HCT116 (cell line): ENCODE data around the gene PLA2G15. TPM values are rescaled to one million over a fixed set of nuclear protein-coding genes. Genes with fewer than 3 reads are reported as not detected.
A peak's percentile ranks its signal among the peaks of the same experiment; 100 is the strongest.

Experiments used
- ATAC-seq: fragments of 200-7000 bp; cut with Tn5 transposase; 2 replicates; pipeline ENCODE4 v1.9.1; 2020; ENCODE audit warnings: mild to moderate bottlenecking, moderate library complexity
- BruUV-seq: library from RNA; stranded (reverse); fragments of 400-500 nt; replicated peaks from 2 replicates; lab custom pipeline; 2021; lab: Mats Ljungman, UMichigan
- CTCF ChIA-PET: fragments of 300-600 bp; sonication (Branson Sonifier 250); formaldehyde crosslinking; loops from one replicate; lab custom pipeline; 2021; ENCODE audit warnings: antibody characterized with exemption; lab: Charles Lee
- POLR2A ChIA-PET: fragments of 300-600, 350-600 bp; sonication (Branson Sonifier 250); formaldehyde crosslinking; loops from one replicate; lab custom pipeline; 2021; ENCODE audit warnings: antibody characterized with exemption; lab: Charles Lee
- RAD21 ChIA-PET, 2 experiments: fragments of 300-600 bp; sonication (Branson Sonifier 250); formaldehyde crosslinking; loops; one replicate each; lab custom pipeline; 2023; ENCODE audit warnings: low total read pairs in 2 of 2; ENCODE audit not compliant: uncharacterized antibody in 2 of 2, unreplicated experiment in 2 of 2, low non-redundant PET in 1 of 2; lab: Charles Lee
- DNase-seq: peaks from one replicate; pipeline ENCODE4 v3.0.0-alpha.2; 2010; ENCODE audit warnings: low read depth, low spot score
- H2AFZ ChIP-seq: fragments of 200-600 bp; shearing (Covaris generic), sonication (generic); 2 replicates; pipeline ENCODE4 v1.6.1; 2017; ENCODE audit warnings: low read depth, mixed run types, mixed read lengths, antibody characterized with exemption, low read length; ENCODE audit not compliant: poor library complexity, severe bottlenecking
- H3K27ac ChIP-seq: 2 replicates; pipeline ENCODE4 v1.5.1; 2012; ENCODE audit warnings: low read depth, low read length
- H3K27me3 ChIP-seq: fragments of 200-600 bp; sonication (generic); 2 replicates; pipeline ENCODE4 v1.6.1; 2016; ENCODE audit warnings: mixed run types, low read length, mixed read lengths; ENCODE audit not compliant: insufficient read depth
- H3K36me3 ChIP-seq, 2 experiments: fragments of 200-500 bp in 1 of 2; fragments of 200-600 bp in 1 of 2; sonication (Bioruptor generic) in 1 of 2; sonication (generic) in 1 of 2; 2 replicates each; pipeline versions ENCODE4 v1.5.1 to v1.6.1; 2014 to 2016; ENCODE audit warnings: low read length in 2 of 2, inconsistent platforms in 1 of 2, mixed read lengths in 1 of 2, mixed run types in 1 of 2; ENCODE audit not compliant: insufficient read depth in 2 of 2, control insufficient read depth in 1 of 2
- H3K4me1 ChIP-seq, 2 experiments: fragments of 200-600 bp in 1 of 2; sonication (generic) in 1 of 2; 2 replicates each; pipeline versions ENCODE4 v1.5.1 to v1.6.1; 2012 to 2017; ENCODE audit warnings: low read length in 2 of 2, inconsistent platforms in 1 of 2, mild to moderate bottlenecking in 1 of 2, mixed read lengths in 1 of 2, mixed run types in 1 of 2, moderate library complexity in 1 of 2; ENCODE audit not compliant: insufficient read depth in 2 of 2, control insufficient read depth in 1 of 2
- H3K4me2 ChIP-seq: fragments of 200-600 bp; sonication (generic); 2 replicates; pipeline ENCODE4 v1.6.1; 2017; ENCODE audit warnings: mixed run types, low read length, mixed read lengths
- H3K4me3 ChIP-seq, 2 experiments: fragments of 200-600 bp in 1 of 2; sonication (generic) in 1 of 2; replicated peaks in 1 of 2; 2 replicates each; pipeline ENCODE4 v1.5.1; 2011 to 2016; ENCODE audit warnings: low read length in 2 of 2, control low read depth in 1 of 2, low read depth in 1 of 2, mild to moderate bottlenecking in 1 of 2, mixed read lengths in 1 of 2, mixed run types in 1 of 2
- H3K79me2 ChIP-seq: fragments of 200-600 bp; sonication (generic); 2 replicates; pipeline ENCODE4 v1.6.1; 2017; ENCODE audit warnings: mild to moderate bottlenecking, mixed run types, low read length, moderate library complexity, mixed read lengths; ENCODE audit not compliant: insufficient read depth
- H3K9ac ChIP-seq: fragments of 200-600 bp; sonication (generic); 2 replicates; pipeline ENCODE4 v1.6.1; 2016; ENCODE audit warnings: low read length, mixed read lengths
- H3K9me2 ChIP-seq: fragments of 200-600 bp; sonication (generic), shearing (Covaris generic); 2 replicates; pipeline ENCODE4 v1.6.1; 2017; ENCODE audit warnings: mixed run types, mild to moderate bottlenecking, moderate library complexity; ENCODE audit not compliant: insufficient read depth
- H3K9me3 ChIP-seq, 2 experiments: fragments of 200-500 bp in 1 of 2; fragments of 200-600 bp in 1 of 2; sonication (Bioruptor generic) in 1 of 2; sonication (generic) in 1 of 2; 2 replicates each; pipeline ENCODE4 v1.6.1; 2014 to 2017; ENCODE audit warnings: low read length in 2 of 2, mixed read lengths in 2 of 2, inconsistent platforms in 1 of 2, low read depth in 1 of 2, mild to moderate bottlenecking in 1 of 2, mixed run types in 1 of 2, moderate library complexity in 1 of 2; ENCODE audit not compliant: control insufficient read depth in 1 of 2, insufficient read depth in 1 of 2
- H4K20me1 ChIP-seq: fragments of 200-600 bp; sonication (generic), shearing (Covaris generic); 2 replicates; pipeline ENCODE4 v1.6.1; 2017; ENCODE audit warnings: mixed run types, mild to moderate bottlenecking, moderate library complexity; ENCODE audit not compliant: insufficient read depth
- CBX3 ChIP-seq: IDR thresholded peaks from 2 replicates; pipeline ENCODE4 v1.6.1; 2012; ENCODE audit warnings: low read depth
- CEBPB ChIP-seq: IDR thresholded peaks from 2 replicates; pipeline ENCODE4 v1.6.1; 2012; ENCODE audit warnings: low read depth
- EGR1 ChIP-seq: IDR thresholded peaks from 2 replicates; pipeline ENCODE4 v1.6.1; 2012; ENCODE audit warnings: low read depth
- ELF1 ChIP-seq: IDR thresholded peaks from 2 replicates; pipeline ENCODE4 v1.6.1; 2012; ENCODE audit warnings: low read depth, borderline replicate concordance
- EZH2phosphoT487 ChIP-seq: fragments of 200-600 bp; IDR thresholded peaks from 2 replicates; pipeline ENCODE4 v1.6.1; 2018; ENCODE audit warnings: antibody characterized with exemption, borderline replicate concordance
- MAX ChIP-seq: IDR thresholded peaks from 2 replicates; pipeline ENCODE4 v1.6.1; 2012
- SP1 ChIP-seq: IDR thresholded peaks from 2 replicates; pipeline ENCODE4 v1.6.1; 2012; ENCODE audit warnings: low read depth
- TCF7L2 ChIP-seq: IDR thresholded peaks from 2 replicates; pipeline ENCODE4 v1.7.0; 2011; ENCODE audit warnings: borderline replicate concordance, inconsistent platforms; ENCODE audit not compliant: insufficient read depth, insufficient read length; ENCODE audit errors: extremely low read depth
- YY1 ChIP-seq: IDR thresholded peaks from 2 replicates; pipeline ENCODE4 v1.6.1; 2011; ENCODE audit warnings: low read length, low read depth, moderate library complexity, mild to moderate bottlenecking; ENCODE audit not compliant: insufficient replicate concordance; ENCODE audit errors: extremely low read depth
- ZFX ChIP-seq: fragments of 450-650 bp; IDR thresholded peaks from 2 replicates; pipeline ENCODE4 v1.6.1; 2017
- intact Hi-C: fragments of 100-400 bp; cut with micrococcal nuclease; formaldehyde crosslinking; loops from 2 replicates; pipeline ENCODE4 v1.10.0; 2022
- total RNA-seq: library from RNA; stranded (reverse); gene quantifications from one replicate; pipeline ENCODE4 v1.2.1, GENCODE V29; 2021; ENCODE audit not compliant: unreplicated experiment
- TF ChIP-seq, protein P1 (sequence below), 3 experiments: fragments of 200-600 bp in 1 of 3; sonication (generic) in 1 of 3; IDR thresholded peaks in 2 of 3; conservative IDR thresholded peaks in 1 of 3; 2 replicates each; pipeline ENCODE4 v1.5.1; 2012 to 2017; ENCODE audit warnings: low read depth in 2 of 3, low read length in 2 of 3, antibody characterized with exemption in 1 of 3, borderline replicate concordance in 1 of 3, control low read depth in 1 of 3, mild to moderate bottlenecking in 1 of 3, mixed read lengths in 1 of 3, mixed run types in 1 of 3, moderate library complexity in 1 of 3; ENCODE audit not compliant: insufficient read depth in 1 of 3
- TF ChIP-seq, protein P2 (sequence below): IDR thresholded peaks from 2 replicates; pipeline ENCODE4 v1.6.1; 2012

The PLA2G15 gene
- total RNA-seq, 1 experiment from 2014 or later: 7.5 TPM

DNA sequence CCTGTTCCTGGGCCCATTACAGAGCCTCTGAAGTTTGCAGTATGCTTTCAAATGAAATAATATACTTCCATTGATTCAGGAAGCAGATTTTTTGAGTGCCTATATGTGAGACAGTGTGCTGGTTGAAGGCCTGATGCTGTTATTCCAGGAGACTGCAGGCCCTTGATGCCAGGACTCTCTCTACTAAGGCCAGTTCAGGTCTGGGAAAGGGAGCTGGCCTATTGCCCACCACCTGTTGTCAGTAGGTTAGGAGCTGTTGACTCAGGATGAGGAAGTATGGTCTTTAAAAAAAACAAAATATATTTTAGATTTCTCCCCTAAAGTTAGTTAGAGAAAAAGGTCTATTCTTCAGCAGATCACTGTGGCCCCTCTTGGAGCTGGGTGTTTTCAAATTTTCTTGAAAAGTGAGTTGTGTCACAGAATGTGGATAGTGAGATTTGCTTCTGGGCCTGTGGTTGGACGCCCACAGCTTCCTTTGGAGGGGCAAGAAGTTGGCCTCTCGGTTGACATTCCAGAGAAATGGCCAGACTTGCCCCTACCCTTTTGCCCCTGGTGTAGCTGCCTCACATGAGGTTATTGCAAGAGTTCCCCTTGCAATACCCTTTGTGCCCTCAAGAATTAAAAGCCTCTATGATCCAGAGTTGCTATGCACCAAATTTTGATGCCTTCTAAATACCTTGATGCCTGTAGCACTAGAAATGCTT lies 17.2 kb upstream of the PLA2G15 start:
- Histone ChIP-seq H3K9ac (no peak overlapping the region), H3K4me2 (no peak overlapping the region), H3K9me3 (no peaks in the 10 kb centered on the region), H3K4me3 (no peak overlapping the region), H3K4me1 (no peaks in the 10 kb centered on the region; a peak in 1 of 4 replicates), H3K36me3 (peaks cover 18 to 46% of the 10 kb centered on the region in 2 experiments; a peak in 3 of 4 replicates), H4K20me1 (no peaks in the 10 kb centered on the region), H3K27me3 (no peaks in the 10 kb centered on the region), H3K9me2 (no peaks in the 10 kb centered on the region), H2AFZ (no peak overlapping the region), H3K79me2 (peaks cover 11% of the 10 kb centered on the region), H3K27ac (no peak overlapping the region)
- TF ChIP-seq, protein P1, sequence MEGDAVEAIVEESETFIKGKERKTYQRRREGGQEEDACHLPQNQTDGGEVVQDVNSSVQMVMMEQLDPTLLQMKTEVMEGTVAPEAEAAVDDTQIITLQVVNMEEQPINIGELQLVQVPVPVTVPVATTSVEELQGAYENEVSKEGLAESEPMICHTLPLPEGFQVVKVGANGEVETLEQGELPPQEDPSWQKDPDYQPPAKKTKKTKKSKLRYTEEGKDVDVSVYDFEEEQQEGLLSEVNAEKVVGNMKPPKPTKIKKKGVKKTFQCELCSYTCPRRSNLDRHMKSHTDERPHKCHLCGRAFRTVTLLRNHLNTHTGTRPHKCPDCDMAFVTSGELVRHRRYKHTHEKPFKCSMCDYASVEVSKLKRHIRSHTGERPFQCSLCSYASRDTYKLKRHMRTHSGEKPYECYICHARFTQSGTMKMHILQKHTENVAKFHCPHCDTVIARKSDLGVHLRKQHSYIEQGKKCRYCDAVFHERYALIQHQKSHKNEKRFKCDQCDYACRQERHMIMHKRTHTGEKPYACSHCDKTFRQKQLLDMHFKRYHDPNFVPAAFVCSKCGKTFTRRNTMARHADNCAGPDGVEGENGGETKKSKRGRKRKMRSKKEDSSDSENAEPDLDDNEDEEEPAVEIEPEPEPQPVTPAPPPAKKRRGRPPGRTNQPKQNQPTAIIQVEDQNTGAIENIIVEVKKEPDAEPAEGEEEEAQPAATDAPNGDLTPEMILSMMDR (IDR thresholded peaks at IDR 0.05 in 2 of 3, conservative IDR thresholded peaks at IDR 0.05 in 1 of 3; ENCODE audit: borderline replicate concordance in 1 of 3, insufficient read depth in 1 of 3, low read depth in 2 of 3, low read length in 2 of 3): 0 out of 6 replicates have a peak, but pooled peaks of 1 of the 3 experiments have one; percentile 6
- no peak for TF ChIP-seq SP1
- TF ChIP-seq, protein P2, sequence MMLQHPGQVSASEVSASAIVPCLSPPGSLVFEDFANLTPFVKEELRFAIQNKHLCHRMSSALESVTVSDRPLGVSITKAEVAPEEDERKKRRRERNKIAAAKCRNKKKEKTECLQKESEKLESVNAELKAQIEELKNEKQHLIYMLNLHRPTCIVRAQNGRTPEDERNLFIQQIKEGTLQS: no peak
- BruUV-seq: no TSS peak
- RAD21 ChIA-PET: interaction anchor here in 1 of 2 experiments (0.8 kb wide), 1 partner anchor 134 kb away, joined by 4 read pairs; no protein-coding TSS in a partner anchor
- ATAC-seq (peak; percentile 31; the same call in 1 of the 2 replicates), DNase-seq (no peak)
- CTCF ChIA-PET: interaction anchor here (1.0 to 1.7 kb wide), 3 partner anchors 10 to 142 kb away, joined by 4 to 12 read pairs (median 4); no protein-coding TSS in a partner anchor
- intact Hi-C loops: loop anchor here (2.0 to 10.0 kb wide), 3 partner anchors 141 to 343 kb away; partner anchors contain the start of gene NRN1L
- POLR2A ChIA-PET: no interaction called here

DNA sequence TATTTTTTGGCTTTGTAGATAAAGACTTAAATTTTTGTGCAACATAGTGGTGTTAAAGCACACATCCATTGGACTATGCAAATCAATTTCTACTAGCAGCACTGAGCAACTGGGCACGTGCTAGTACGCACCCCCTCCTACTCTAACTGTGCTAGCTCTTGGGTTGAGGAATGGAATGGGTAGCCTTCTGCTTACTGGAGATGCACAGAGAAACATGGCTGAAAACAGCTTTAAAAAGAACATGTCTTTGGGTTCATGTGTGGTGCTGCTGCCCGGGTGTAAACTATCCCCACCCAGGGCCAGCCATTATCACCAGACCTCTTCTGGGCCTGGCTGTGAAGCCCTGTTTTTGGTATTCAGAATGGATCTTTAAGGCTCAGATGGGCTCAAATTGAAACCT lies 16.5 kb upstream of the PLA2G15 start:
- no peaks in the 10 kb centered on the region; the same call in 1 of the 2 replicates for H4K20me1 ChIP-seq
- no peak for DNase-seq
- H3K9me3 ChIP-seq: no peaks in the 10 kb centered on the region
- peaks cover 18 to 51% of the 10 kb centered on the region in 2 experiments; a peak in 3 of 4 replicates for H3K36me3 ChIP-seq
- H3K4me1 ChIP-seq: peaks cover 6% of the 10 kb centered on the region in 2 experiments
- H2AFZ ChIP-seq: no peak overlapping the region
- H3K9ac ChIP-seq: no peak overlapping the region
- no peak overlapping the region for H3K4me2 ChIP-seq
- no peak for ATAC-seq
- no peak overlapping the region for H3K4me3 ChIP-seq
- BruUV-seq: no TSS peak
- intact Hi-C loops: loop anchor here (1.0 to 10.0 kb wide), 6 partner anchors 134 to 344 kb away; partner anchors contain the start of gene NRN1L
- ChIA-PET CTCF (interaction anchor here (1.0 to 1.7 kb wide), 2 partner anchors 135 to 142 kb away, joined by 4 to 12 read pairs; no protein-coding TSS in a partner anchor), RAD21 (interaction anchor here in 1 of 2 experiments (0.8 kb wide), 1 partner anchor 135 kb away, joined by 4 read pairs; no protein-coding TSS in a partner anchor), POLR2A (no interaction called here)
- H3K27ac ChIP-seq: no peak overlapping the region
- H3K9me2 ChIP-seq: no peaks in the 10 kb centered on the region
- H3K27me3 ChIP-seq: no peaks in the 10 kb centered on the region
- H3K79me2 ChIP-seq: peaks cover 17% of the 10 kb centered on the region
- no peak for TF ChIP-seq MAX
- TF ChIP-seq ELF1: no peak
- TF ChIP-seq SP1: no peak
- TF ChIP-seq TCF7L2: no peak
- no peak for TF ChIP-seq ZFX
- no peak for TF ChIP-seq EGR1
- TF ChIP-seq YY1: no peak
- TF ChIP-seq CEBPB: no peak
- TF ChIP-seq, protein P1 (IDR thresholded peaks at IDR 0.05 in 2 of 3, conservative IDR thresholded peaks at IDR 0.05 in 1 of 3; ENCODE audit: borderline replicate concordance in 1 of 3, insufficient read depth in 1 of 3, low read depth in 2 of 3, low read length in 2 of 3): no peak
- TF ChIP-seq CBX3: no peak
- no peak for TF ChIP-seq EZH2phosphoT487
